ENCODE results near the gene CA10.

CA10 gene

DNA sequence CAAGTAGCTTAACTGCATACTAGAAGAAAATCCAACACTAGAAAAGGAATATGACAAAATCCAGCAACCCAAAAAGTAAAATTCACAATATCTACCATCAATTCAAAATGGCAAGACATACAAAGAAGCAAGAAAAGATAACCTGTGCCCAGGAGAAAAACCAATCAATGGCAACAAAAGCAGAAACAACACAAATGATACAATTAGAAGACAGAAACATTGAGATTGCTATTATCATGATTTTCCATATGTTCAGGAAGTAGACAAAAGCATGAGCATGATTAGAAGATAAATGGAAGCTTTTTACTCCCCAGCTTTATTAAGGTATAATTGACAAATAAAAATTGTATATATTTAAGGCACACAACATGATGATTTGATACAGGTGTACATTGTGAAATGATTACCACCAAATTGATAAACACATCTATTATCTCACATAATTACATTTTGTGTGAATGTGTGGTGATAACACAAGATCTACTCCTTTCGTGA, 117.3 kb downstream of the CA10 start:
- no peak for DNase-seq

DNA sequence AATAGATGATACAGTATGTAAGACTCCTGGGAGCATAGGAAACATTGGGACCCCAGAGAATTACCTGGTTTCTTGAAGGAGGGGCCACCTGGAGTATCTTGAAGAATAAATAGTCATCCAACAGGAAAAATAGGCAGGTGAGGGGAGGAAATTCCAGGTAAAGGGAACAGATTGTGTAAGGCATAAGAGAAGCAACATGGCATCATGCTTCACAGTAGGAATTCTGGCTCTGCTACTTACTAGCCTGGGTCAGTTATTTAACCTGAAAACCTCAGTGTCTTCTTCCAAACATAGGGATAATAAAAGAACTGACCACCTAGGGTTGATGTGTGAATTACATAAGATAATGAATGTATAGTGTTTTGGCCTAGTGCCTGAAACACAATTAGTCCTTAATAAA, 122.1 kb downstream of the CA10 start:
- DNase-seq, result no peak

DNA sequence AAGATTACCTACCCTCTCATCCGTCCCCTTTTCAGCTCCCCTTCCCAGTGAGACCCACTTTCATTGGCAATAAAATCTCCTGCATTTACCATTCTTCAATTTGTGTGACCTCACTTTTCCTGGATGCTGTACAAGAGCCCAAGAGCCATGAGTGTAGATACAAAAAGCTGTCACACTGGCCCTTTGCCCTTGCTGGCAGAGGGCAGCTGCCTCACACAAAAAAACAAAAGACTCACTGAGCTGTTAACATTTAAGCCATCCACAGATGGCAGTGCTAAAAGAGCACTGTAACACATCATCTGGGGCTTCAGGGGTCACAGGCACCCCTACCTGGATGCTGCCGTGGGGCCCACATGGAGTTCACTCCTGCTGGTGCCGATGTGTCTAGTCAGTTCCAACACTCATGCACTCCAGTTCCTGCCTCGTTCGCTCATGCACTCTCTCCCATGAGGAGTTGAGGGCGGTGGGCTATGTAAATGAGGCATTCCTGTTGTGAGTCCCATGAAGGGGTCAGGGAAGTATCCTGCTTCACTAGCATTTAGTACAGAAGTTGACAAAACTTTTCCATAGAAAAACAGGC, 123.1 kb downstream of the CA10 start:
- DNase-seq, result no peak

DNA sequence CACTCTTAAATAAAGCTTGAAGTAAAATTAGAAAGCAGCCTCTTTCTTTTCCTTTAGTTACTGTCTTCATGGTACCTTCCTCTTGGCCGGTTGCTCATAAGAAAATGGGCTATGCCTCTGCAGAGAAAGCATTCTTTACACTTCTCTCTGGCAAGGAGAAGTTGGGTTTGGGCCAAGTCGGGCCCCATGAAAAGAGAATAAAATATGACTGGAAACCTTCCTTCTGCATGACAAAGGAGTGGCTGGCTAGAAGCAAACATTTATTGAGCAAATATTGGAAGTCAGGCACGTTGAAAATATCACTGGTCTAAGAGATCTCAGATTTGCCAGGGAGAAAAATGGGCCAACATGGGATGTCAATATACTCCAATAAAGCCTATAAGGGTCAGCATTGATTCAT, 126.1 kb downstream of the CA10 start:
- DNase-seq, result no peak

DNA sequence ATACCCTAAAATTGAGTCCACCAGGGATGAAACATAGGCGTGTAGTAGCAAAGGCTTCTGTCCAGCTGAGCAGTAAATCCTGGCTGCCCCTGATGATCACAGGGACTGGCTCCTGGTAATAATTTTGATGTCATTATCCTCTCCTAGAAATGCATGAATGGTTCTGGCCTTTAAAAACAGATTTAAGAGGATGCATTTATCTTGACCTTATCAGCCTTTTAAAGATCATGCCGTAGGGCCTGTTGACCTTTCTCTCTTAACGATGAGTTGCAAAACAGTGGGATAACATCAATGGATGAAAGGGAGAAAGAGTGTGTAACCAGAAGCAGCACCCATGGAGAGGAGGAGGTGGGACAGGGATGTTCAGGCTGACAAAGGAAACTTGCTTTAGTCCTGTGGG, 128.5 kb downstream of the CA10 start:
- no peak for DNase-seq

DNA sequence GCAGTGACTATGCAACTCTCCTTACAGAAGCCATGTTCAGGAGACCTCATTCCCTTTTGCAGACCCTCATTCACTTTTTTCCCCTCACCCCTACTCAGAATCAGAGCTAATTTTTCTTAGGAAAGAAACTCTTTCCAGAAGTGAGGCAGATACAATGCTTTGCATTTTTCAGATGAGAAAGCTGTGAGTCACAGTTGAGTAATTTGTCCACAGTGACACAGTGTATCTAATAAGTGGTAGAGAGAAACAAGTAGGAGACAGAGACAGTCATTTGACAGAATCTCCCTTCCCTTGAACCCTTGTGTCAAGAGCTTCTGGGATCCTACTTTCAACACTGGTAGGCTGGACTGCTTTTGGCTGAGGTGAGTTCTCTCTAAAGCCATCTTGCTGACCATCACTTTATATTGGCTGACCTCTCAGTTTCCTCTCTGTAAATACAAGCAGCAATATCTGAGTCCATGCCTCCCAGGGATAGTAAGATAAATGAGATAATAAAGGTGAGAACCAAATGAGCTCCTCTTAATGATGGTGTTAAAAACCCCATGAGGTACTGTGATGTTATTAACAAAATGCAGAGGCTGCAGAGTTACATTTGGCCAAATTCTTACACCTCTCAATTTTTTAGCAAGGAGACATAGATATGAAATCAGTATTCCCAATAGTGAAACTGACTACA, 130.8 kb downstream of the CA10 start:
- no peak for DNase-seq

DNA sequence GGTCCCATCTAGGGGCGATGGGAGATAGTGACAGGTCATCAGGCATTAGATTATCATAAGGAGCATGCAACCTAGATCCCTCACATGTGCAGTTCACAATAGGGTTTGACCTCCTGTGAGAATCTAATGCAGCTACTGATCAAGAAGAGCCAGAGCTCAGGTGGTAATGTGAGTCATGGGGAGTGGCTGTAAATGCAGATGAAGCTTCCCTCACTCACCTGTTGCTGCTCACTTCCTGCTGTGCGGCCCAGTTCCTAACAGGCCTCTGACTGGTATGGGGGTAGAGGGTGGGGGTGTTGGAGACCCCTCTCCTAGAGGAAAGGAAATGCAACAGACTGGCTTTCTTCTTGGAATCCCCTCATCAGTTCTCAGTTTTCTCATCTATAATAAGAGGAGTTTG, 131.4 kb downstream of the CA10 start:
- no peak for DNase-seq

DNA sequence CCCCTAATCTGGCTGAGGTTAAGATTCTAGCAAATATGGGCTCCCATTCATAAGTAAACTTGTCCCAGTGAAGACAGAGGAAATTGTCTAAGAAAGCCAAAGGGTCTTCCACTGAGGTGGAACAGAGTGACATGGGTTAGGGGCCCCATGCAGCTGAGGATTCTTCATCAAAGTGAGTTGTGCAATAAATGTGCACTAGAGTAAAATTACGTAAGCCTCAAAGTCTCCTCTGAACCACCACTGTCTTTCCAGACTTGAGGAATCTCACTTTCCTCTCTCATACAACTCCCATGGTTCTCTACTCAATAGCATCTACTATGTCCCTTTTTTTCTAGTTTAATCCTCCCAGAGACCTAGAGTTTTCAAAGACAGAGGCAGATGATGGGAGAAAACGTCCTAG, 132.4 kb downstream of the CA10 start:
- no peak for DNase-seq

DNA sequence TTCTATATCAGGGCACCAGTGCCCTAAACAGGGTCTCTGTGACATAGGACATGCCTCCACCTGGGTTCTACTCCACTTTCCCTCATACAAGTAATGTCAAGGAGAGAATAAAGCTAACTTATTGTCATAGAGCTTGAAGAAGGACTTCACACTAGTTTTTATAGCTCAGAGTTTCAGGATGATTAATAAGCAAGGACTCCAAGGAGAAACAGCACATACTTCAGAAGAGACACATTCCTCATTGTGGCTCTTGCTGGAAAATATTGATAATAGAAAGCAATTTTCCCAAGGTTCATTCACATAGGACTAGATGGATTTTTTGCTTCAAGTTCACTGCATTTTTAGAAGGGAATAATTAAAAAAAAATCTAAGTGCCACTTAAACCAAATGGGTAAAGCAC, 133.3 kb downstream of the CA10 start:
- no peak for DNase-seq

DNA sequence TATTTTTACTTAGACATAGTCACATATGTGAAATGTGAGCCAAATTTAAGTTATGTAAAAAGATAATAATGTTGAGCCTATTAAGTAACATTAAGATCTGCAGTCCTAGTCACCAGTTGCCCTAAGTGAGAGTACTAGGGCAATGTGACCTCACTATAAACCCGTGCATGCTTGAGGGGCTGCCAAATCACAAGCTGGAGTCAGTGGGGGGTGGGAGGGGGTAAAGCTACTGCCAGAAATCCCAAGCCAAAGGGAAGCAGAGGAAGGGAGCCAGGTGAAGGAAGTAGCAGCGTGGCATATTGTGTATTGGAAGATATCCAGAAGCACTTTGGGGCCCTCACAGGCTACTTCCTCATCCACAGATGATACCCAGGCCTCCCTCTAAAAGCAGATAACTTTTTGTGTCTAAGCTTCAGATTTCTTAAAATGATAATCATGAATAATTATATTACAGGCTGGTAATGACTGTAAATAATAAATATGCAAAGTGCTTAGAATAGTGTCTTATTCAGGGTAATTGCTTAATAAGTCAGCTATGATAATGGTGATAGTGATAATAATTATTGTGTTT, 134.1 kb downstream of the CA10 start:
- no peak for DNase-seq

DNA sequence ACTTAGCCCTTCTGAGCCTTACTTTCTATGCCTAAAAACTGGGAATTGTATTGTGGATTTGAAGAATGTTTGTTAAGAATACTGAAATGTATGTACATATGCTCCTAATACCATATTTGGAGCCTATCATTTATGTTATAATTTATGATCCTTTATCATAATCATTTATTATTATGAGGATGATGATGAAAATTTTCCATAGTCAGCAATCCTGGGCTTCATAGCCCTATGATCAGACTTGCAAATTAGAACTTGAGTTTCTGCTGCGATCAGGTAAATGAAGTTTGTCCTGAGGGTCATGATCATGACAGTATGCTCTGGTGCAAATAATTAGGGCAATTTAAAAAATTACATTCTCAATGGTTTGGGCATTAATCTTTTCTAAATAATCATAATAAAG, 147.4 kb downstream of the CA10 start:
- DNase-seq, result no peak

DNA sequence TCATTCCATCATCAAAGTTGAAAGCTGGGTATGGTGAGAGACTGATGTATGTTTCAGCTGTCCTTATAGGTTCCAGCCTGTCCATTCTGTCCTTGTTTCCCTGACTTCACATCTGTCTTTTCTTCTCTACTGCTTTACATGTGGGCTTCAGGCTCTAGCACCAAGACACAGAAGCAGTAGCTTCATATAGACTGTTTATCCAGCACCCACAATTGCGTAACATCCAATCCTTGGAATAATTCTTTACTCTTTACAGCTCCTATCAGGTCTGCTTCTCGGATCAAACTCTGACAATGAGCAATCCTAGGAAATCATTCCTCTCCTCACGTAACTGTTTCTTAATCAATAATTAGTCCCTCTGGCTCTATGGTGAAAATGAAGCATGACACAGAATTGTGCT, 158.9 kb downstream of the CA10 start:
- DNase-seq, result no peak

DNA sequence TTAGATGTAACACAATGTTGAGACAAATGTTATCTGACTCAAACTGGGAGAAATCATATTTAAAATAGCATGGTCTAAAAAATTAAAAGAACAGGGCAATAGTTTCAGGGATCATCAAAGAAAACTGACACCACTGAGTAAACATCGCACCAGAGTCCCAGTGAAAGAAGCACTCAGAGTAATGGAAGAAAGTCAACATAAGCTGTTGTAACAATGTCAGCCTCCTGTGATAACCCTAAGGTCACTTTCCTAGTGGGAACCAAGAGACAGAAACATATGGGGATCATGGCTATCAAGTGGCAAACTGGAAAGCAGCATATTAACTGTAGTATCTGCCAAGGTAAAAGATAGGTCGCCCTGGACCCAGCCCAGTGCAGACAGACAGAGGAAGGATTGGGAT, 160.8 kb downstream of the CA10 start:
- no peak for DNase-seq

DNA sequence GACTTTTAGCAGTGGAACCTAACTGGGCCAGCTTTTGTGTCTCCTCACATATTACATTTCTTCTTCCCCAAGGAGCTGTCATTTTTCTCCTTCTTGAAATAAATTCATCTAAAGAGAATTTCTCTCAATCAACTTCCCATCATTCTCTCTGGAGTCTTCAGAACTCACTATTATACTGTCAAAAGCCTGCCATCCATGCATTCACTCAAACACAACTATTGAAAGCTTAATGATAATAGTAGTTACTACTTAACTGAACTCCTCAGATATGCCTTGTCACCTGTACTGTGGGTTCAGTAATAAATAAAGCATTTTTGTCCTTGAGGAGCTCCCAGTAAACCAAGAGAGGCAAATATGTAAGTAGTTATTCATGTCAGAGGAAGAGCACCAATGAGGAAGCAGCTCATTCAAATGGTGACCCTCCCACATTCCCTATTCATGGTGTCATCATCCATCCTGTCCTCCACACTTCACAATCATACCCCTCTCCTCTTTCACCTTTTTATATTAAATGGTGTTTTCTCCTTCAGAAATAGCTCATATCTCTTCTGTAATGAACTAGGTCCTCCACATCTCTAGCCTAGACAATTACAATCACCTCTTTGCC, 162.6 kb downstream of the CA10 start:
- DNase-seq, result no peak

DNA sequence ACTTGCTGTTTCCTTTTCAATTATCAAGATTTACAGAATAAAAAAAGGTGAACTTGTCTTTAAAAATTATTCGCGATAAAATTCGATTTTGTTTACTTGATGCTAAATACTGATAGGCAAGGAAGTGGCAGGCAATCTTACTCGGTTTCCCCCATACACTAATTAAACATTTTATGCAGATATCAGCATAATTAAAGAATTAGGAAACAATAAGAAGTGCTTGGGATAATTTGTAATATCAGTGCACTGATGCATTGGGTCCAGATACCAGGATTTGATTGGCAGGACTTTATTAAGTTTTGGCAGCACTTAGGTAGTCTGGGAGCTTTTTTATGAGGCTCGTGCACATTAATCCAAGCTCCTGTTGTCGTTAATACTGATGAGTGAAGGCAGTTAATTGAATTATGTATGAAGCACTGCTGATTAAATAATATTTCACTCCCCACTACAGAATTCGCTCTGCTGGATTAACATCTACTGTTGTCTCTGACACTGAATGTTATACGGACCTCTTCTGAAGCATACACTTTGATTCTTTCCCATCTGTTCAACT, 165.6 kb downstream of the CA10 start:
- no peak for DNase-seq

DNA sequence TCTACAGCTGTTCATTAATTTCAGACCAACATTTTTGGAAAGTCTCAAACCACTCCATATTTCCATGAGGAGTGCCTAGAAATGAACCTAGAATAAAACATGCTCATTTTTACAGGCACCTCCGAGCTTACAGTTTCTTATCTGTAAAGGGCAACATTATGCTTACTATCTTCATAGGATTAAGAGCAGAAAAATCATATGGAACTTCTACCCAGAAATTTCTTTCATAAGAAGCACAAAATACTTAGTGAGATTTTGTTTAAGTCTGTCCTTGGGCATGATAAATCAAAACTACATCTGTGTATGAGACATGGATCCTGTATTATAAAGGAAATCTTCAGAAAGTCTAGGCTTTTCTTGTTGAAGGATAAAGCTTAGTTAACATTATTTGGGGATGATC, 187.4 kb downstream of the CA10 start:
- DNase-seq, result no peak

DNA sequence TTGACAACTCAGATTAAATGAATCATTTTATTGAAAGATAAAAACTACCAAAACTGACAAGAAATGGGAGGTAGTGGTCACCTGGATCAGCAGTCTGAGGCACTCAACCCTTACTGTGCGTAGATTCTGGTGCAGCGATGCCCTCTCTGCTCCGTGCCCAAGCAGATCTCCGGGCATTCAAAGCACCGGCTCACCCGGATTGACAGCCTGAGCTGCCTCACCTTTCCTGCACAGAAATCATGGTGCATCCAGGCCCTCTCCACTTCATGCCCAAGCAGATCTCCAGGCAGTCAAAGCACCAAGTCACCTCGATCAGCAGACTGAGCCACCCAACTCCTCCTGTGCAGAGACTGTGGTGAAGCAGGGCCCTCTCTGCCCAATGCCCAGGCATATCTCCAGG, 196.8 kb downstream of the CA10 start:
- no peak for DNase-seq

DNA sequence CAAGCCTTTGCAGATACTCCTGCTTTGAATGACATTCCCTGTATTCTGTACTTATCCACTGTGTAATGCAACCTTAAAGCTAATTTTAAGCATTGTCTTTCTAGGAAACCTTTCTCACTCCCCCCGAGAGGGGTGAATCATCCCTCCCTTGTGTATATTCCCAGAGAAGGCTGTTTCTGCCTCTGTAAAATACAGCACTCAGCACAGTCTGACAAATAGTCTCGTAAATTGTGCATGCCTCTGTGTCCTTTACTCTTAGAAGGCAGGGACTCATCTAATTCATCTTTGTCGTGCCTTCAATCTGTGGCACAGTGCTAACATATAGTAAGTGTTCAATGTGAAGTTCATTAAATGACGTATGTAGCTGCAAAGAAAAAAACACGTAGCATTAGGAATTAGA, 200.7 kb downstream of the CA10 start:
- DNase-seq, result no peak

DNA sequence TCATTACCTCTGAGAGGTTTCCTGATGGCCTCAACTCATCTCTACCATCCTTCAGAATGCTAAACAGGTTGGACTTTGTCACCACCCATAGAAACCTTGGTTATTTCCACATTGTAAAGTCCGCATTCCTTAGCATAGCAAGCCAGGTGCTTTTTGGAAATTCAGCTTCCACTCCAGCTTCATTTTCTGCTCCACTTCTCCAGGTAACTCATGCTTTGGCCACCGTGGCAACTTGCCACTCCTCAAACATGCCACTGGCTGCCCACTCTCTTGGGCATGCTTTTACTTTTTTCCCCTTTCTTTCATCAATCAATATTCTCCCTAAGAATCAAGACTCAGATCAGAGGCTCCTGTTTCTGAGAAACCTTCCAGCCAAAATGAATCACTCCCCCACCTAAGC, 203.3 kb downstream of the CA10 start:
- no peak for DNase-seq

DNA sequence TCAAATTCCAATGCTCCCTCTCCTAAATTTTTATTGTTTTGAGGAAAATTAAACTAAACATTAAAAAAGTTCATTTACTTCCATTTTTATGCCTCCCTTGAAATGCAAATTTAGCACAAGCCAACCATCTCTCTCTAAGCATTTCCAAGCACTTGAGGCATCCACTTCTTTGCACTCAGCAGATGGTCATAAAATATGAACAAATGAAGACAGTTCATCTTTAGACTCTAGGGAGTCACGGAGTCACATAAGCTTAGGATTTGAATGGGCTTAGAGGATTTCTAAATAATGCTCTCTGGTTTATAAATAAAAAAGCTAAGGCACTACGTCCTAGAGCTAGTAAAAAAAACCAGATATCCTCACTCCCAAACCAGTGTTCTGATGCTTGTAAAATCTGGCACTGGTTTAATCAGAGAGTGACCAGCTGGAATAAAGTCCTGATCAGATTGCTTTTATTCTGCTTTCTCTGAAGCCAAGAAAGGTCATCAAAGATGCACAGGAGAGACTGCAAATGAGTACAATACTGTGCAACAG, 204.2 kb downstream of the CA10 start:
- DNase-seq, result no peak

DNA sequence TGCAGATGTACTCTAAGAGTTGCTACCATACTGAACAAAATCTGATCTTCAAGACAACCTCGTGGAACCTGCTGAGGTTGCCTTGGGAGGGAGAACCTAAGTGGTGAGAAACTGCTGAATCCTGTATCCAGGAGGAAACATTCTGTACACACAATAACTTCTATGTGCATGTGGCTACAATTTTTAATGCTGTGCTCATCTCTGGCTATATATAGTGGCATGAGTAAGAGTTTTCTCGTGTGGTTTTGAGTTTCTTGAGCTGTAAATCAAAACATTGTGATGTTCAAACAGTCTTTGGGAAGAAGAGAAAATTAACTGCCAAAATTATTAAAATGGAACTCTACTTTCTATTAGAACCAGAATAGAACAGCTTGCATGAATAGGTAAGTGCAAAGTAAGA, 206.8 kb downstream of the CA10 start:
- DNase-seq, result no peak

DNA sequence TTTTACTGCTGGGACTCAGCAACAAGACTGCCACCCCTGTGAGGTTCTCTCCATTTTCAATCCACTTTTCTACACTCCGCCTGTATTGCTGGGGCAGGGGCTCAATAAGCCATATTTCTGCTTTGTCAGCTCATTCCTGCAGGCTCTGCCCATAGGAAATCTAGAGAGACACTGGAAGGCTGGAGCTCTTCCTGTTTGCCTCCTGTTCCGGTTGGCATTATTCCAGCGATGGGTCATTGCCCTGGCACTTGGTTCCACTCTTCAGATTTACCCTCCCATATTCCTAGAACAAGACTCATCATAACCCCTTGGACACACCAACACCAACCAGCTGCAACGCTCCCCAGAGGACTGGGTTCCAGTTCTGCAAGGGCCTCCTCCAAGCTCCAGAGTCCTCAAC, 210.4 kb downstream of the CA10 start:
- no peak for DNase-seq

DNA sequence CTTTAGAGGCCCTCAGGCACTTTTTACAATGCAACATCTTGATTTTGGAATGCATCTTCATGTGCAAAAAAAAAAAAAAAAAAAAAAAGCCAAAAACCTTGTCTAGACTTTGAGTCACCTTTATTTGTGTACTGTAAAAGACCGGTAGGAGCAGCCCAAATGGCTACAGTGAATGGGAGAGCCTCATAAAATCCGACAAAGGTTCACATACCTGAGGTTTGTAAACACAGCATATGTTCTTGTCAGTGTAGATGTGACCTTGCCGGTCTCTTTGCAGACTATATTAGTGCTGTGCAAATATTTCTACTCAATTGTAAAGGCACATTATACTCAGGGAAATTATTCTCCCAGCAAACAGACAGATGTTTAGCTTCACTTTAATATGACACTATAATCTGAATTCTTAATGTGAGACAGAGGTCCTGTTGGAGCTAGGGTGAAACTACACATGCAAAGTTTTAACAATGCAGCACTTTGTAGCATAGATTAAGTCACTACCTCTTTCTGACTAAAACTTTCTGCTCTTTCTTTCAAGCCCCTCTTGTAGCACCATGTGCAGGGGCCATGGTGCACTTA, 211.3 kb downstream of the CA10 start:
- DNase-seq, result no peak

All from stimulated activated CD4-positive, alpha-beta T cell treated with anti-CD3 and anti-CD28 coated beads, Interleukin-1b, Interleukin-23, amount 100 ng/mL, for 48 hours (primary cell).